Activated naive CD4-positive, alpha-beta T cell treated with anti-CD3 and anti-CD28 coated beads, Interleukin-2, amount 50 U/mL, for 24 hours (primary cell): ENCODE data around the gene IQCM.

ENCODE experiments used
- H3K27ac Mint-ChIP-seq: one replicate; pipeline ENCODE4 v1.8.0; 2021; ENCODE audit warnings: mild to moderate bottlenecking, mixed read lengths
- H3K27me3 Mint-ChIP-seq: one replicate; pipeline ENCODE4 v1.8.0; 2021; ENCODE audit warnings: mixed read lengths
- H3K36me3 Mint-ChIP-seq: one replicate; pipeline ENCODE4 v1.8.0; 2021; ENCODE audit warnings: mixed read lengths
- H3K4me1 Mint-ChIP-seq: one replicate; pipeline ENCODE4 v1.8.0; 2021; ENCODE audit warnings: mixed read lengths
- H3K4me3 Mint-ChIP-seq: one replicate; pipeline ENCODE4 v1.8.0; 2021; ENCODE audit warnings: mild to moderate bottlenecking, mixed read lengths
- H3K9me3 Mint-ChIP-seq: one replicate; pipeline ENCODE4 v1.8.0; 2021; ENCODE audit warnings: mixed read lengths

Gene IQCM

DNA sequence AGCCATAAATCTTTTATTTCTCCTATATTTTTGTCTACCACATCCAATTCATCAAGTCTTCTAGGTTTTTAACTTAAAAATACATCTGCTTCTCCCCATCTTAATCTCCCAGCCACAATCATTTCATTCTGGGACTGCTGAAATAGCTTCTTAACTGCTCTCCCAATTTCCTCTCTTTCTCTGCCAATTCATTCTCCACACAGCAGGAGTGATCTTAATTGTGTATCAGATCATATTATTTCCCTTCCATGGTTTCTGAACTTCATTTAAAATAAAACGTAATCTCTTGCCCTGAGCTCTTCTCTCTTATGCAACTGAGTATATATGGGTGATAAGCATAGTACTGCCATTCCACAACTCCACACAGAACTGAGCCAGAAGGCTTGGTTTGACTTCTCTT, 69.4 kb downstream of the IQCM start:
- Mint-ChIP-seq H3K4me1 (no peaks in the 10 kb centered on the region), H3K9me3 (no peaks in the 10 kb centered on the region), H3K4me3 (no peak overlapping the region), H3K27me3 (no peaks in the 10 kb centered on the region), H3K36me3 (no peaks in the 10 kb centered on the region), H3K27ac (no peak overlapping the region)

DNA sequence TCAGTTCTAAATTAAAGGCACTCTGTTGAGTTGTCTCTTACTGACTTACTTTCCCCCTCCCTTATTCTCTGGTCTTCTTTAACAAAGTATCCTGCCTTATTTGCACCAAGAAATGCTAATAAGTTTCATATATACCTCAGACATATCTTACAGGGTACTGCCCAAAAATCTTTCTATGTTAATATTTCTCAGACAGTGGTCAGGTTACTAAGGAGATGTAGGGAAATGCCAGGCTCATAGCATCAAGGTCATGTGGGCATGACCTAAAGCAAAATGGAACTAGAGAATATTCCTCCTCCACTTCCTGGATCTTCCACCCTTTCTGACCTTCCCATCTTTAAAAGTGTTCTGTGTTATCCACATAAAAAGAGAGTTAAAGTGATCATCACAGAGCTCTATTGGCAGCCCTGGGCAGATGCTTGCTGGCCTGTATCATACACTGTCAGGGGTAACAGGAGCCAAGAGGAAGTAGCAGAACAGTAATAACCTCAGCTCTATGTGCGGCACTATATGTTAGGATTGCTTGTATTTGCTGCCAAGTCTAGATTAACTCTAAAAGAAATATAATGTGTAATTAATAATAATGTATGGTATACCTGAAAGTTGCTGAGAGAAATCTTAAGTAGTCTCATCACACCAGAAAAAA, 74.3 kb downstream of the IQCM start:
- H3K27me3 Mint-ChIP-seq: no peaks in the 10 kb centered on the region
- H3K9me3 Mint-ChIP-seq: no peaks in the 10 kb centered on the region
- no peak overlapping the region for H3K27ac Mint-ChIP-seq
- H3K4me3 Mint-ChIP-seq: no peak overlapping the region
- no peaks in the 10 kb centered on the region for H3K36me3 Mint-ChIP-seq
- no peaks in the 10 kb centered on the region for H3K4me1 Mint-ChIP-seq

DNA sequence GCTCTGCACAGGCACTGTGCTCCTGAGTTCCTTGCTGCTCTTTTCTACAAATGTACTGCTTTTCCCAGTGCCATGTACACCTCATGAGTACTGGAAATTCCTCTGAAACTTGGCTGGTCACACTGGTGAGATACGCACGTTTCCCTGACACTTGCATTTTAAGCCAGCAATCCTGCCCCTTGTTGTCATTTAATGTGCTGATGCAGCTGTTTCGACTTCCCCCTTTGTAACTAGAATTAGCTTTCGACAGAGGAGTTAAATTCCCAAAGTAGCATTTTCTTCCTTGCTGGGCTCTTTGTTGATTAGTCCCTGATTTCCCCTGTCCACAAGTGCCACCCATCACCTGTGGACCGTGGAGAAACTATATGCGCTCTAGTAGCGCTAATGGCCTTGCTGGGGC, 77.5 kb downstream of the IQCM start:
- no peaks in the 10 kb centered on the region for H3K4me1 Mint-ChIP-seq
- no peaks in the 10 kb centered on the region for H3K36me3 Mint-ChIP-seq
- H3K27me3 Mint-ChIP-seq: no peaks in the 10 kb centered on the region
- no peak overlapping the region for H3K27ac Mint-ChIP-seq
- H3K4me3 Mint-ChIP-seq: no peak overlapping the region
- H3K9me3 Mint-ChIP-seq: no peaks in the 10 kb centered on the region

DNA sequence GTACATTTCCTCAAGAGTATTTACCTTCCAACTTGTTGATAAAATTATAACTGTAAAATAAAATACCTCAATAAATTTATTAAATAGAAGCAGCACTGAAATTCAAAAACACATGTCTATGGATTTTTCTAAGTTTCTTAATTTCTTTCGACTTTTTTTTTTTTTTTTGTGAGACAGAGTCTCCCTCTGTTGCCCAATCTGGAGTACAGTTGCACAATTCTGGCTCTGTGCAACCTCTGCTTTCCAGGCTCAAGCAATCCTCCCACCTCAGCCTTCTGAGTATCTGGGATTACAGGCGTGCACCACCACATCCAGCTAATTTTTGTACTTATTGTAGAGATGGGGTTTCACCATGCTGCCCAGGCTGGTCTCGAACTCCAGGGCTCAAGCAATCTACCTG, 79.8 kb downstream of the IQCM start:
- H3K4me1 Mint-ChIP-seq: no peaks in the 10 kb centered on the region
- no peaks in the 10 kb centered on the region for H3K36me3 Mint-ChIP-seq
- H3K27me3 Mint-ChIP-seq: peaks cover 2% of the 10 kb centered on the region
- no peak overlapping the region for H3K4me3 Mint-ChIP-seq
- H3K9me3 Mint-ChIP-seq: no peaks in the 10 kb centered on the region
- no peak overlapping the region for H3K27ac Mint-ChIP-seq

DNA sequence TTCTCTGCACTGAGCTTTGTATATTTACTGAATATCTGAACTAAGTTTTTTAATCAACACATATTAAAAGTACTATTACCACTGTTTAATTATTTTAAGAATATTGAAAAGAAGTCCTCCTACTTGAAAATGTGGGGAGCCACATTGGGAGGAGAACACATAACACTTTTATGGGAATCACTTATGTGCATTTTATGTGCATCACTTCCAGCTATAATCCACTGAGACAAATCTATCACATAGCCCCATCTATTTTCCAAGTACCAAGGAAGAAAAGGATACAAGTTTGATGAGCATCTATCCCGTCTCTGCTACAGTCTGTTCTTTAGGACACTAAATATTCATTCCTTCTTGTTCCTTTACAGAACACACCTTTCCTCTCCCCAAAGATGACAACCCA, 87.2 kb downstream of the IQCM start:
- H3K27me3 Mint-ChIP-seq: peaks cover 2% of the 10 kb centered on the region

DNA sequence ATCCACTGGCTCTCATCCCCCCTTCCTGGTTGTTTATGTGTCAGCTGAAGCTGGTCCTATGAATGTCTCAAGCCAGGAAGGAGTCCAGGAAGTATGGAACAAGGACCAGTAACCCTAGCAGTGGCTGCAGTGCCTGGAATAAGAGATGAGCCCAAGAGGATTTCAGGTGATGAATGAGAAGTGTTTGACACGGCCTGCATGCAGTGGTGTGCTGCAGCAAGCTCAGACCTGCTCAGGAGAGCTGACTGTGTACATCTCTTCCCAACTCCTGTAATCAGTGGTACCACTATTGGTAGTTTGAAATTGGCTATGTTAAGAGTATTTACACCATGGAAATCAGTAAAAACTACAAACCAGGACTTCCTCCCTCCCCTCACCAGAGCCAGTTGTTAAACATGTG, 88.0 kb downstream of the IQCM start:
- Mint-ChIP-seq H3K4me3 (no peak overlapping the region), H3K9me3 (no peaks in the 10 kb centered on the region), H3K27me3 (peaks cover 2% of the 10 kb centered on the region), H3K36me3 (no peaks in the 10 kb centered on the region), H3K27ac (no peak overlapping the region), H3K4me1 (no peaks in the 10 kb centered on the region)

More for the DNA sequence above, 87.2 kb downstream of the IQCM start:
- H3K27ac Mint-ChIP-seq: no peak overlapping the region
- H3K4me3 Mint-ChIP-seq: no peak overlapping the region
- no peaks in the 10 kb centered on the region for H3K4me1 Mint-ChIP-seq
- H3K9me3 Mint-ChIP-seq: no peaks in the 10 kb centered on the region
- no peaks in the 10 kb centered on the region for H3K36me3 Mint-ChIP-seq

DNA sequence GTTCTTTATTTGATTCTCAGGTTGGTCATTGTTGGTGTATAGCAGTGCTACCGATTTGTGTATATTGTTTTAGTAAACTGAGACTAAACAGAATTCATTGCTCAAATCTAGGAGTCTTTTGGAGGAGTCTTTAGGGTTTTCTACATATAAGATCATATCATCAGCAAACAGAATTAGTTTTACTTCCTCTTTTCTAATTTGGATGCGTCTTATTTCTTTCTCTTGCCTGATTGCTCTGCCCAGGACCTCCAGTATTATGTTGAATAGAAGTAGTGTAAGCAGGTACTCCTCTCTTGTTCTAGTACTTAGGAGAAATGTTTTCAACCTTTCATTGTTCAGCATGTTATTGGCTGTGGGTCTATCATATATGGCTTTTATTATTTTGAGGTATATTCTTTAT, 92.6 kb downstream of the IQCM start:
- Mint-ChIP-seq H3K27ac (no peak overlapping the region), H3K36me3 (no peaks in the 10 kb centered on the region), H3K27me3 (no peaks in the 10 kb centered on the region), H3K4me1 (no peaks in the 10 kb centered on the region), H3K4me3 (no peak overlapping the region), H3K9me3 (no peaks in the 10 kb centered on the region)

DNA sequence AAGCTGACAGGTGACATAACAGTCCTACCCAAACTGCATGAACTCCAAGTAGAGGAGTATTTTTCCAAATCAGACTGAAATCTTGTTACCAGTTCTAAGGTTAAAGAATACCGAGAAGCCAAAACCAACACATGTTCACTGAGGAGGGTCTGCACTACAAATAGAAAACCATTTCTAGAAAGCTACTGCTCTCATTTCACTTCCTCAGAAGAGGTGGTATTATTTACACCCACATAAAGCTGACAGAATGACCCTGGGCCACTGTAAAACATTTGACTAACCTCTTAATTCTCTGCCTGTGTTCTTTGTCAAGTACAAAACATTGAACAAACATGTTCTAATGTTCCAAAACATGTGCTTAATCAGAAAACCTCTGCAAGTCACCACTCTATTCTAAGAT, 95.8 kb downstream of the IQCM start:
- Mint-ChIP-seq H3K36me3 (no peaks in the 10 kb centered on the region), H3K9me3 (no peaks in the 10 kb centered on the region), H3K27me3 (no peaks in the 10 kb centered on the region), H3K4me1 (no peaks in the 10 kb centered on the region), H3K27ac (no peak overlapping the region), H3K4me3 (no peak overlapping the region)

DNA sequence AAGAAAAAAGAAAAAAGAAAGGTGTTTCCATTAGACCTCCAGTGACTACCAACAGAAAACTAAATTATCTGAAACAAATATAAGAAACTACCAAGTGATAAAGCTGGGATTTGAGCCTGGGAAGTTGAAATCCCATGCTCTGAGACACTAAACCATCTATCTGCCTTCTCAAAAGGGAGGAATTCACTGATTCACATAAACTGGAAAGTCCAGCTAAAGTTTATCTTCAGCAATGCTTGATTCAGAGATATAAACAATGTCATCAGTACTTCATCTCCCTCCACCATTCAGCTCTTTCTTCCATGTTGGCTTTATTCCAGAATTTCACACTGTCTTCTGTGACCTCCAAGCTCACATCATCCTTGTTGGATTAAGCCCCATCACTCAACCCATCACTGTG, 96.3 kb downstream of the IQCM start:
- no peaks in the 10 kb centered on the region for H3K36me3 Mint-ChIP-seq
- H3K4me3 Mint-ChIP-seq: no peak overlapping the region
- no peaks in the 10 kb centered on the region for H3K27me3 Mint-ChIP-seq
- no peak overlapping the region for H3K27ac Mint-ChIP-seq
- no peaks in the 10 kb centered on the region for H3K9me3 Mint-ChIP-seq
- H3K4me1 Mint-ChIP-seq: no peaks in the 10 kb centered on the region

DNA sequence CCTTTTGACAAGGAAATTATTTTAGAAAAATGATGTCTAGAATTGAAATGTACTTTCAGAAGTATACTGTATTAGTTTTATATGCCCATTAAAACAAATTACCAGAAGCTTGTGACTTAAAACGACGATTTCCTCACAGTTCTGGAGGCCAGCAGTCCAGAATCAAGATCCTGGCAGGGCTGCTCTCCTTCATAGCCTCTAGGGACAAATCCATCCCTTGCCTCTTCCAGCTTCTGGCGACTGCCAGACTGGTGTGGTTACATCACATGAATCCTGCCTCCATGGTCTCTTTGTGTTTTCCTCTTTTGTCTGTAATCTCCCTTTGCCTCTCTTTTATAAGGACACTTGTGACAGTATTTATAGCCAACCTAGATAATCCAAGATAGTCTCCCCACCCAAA, 97.1 kb downstream of the IQCM start:
- Mint-ChIP-seq H3K36me3 (no peaks in the 10 kb centered on the region), H3K4me3 (no peak overlapping the region), H3K4me1 (no peaks in the 10 kb centered on the region), H3K9me3 (no peaks in the 10 kb centered on the region), H3K27ac (no peak overlapping the region), H3K27me3 (no peaks in the 10 kb centered on the region)

DNA sequence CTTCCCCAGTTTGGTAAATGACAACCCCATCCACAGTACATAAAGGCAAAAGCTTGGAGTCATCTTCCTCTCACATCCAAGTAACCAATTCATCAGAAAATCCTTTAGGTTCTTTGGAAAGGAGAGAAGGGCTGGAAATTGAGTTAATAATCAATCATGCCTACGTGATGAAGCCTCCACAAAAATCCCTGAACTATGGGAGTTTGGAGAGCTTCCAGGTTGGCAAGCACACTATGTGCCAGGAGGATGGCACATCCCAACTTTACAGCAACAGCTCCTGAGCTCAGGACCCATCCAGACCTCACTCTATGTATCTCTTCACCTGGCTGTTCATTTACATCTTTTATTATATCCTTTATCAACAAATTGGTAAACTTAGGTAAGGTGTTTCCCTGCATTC, 98.9 kb downstream of the IQCM start:
- no peaks in the 10 kb centered on the region for H3K4me1 Mint-ChIP-seq
- H3K4me3 Mint-ChIP-seq: no peak overlapping the region
- no peaks in the 10 kb centered on the region for H3K36me3 Mint-ChIP-seq
- no peaks in the 10 kb centered on the region for H3K9me3 Mint-ChIP-seq
- H3K27ac Mint-ChIP-seq: no peak overlapping the region
- H3K27me3 Mint-ChIP-seq: no peaks in the 10 kb centered on the region

DNA sequence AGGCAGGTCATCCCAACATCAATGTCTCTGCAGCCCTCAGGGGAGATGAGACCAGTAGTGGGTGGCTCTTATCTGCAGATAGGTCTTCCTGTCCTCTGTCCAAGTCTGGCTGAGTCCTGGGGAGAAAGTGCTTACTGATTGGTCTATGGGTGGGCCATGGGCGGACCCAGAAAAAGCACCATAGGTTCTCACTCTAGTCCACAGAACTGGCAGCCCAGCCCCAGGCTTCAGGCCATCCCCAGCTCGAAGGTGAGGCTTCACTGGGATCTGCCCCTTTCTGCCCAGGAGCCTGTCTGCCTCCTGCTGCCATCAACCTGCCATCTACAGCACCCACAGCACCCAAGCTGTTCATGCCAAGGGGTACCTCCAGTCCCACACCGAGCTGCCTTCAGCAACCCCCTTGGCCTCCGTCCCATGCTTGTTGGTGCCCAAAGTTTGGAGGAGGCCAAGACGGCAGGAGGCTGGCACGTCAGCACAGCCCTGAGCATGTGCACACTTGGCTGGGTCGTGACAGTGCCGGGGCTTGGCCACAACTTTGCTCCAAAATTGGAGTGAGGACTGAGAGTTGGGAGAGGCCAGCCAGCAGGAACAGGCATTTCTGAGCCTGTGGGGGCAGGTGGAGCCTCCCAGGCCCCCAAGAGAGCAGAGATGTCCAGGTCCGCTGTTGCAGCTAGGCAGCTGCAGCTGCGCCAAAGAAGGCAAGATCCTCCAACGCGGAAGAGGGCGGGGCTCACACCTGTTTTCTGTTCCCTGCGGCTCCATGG, 99.6 kb downstream of the IQCM start:
- no peaks in the 10 kb centered on the region for H3K27me3 Mint-ChIP-seq
- H3K4me1 Mint-ChIP-seq: no peaks in the 10 kb centered on the region
- H3K9me3 Mint-ChIP-seq: no peaks in the 10 kb centered on the region
- no peak overlapping the region for H3K4me3 Mint-ChIP-seq
- H3K36me3 Mint-ChIP-seq: no peaks in the 10 kb centered on the region
- H3K27ac Mint-ChIP-seq: no peak overlapping the region

DNA sequence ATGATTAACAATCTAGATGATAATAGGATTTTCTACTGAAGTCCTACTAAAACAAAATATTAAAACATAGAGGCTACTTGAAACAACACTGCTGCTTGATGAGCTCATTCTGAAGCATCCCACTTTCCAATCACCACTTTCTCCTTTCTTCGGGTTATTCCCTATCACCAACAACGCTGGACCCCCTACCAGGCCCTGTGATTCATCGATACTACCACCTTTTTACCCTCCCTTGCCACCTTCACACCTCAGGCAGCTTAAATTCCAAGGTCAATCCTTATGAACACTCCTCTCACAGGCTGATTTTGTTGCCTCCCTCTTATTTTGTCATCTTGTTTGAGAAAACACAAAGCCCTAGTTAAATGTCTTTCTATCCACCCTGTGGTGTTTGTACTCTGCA, 102.6 kb downstream of the IQCM start:
- Mint-ChIP-seq H3K27me3 (no peaks in the 10 kb centered on the region), H3K27ac (no peak overlapping the region), H3K4me3 (no peak overlapping the region), H3K9me3 (no peaks in the 10 kb centered on the region), H3K36me3 (no peaks in the 10 kb centered on the region), H3K4me1 (no peaks in the 10 kb centered on the region)

DNA sequence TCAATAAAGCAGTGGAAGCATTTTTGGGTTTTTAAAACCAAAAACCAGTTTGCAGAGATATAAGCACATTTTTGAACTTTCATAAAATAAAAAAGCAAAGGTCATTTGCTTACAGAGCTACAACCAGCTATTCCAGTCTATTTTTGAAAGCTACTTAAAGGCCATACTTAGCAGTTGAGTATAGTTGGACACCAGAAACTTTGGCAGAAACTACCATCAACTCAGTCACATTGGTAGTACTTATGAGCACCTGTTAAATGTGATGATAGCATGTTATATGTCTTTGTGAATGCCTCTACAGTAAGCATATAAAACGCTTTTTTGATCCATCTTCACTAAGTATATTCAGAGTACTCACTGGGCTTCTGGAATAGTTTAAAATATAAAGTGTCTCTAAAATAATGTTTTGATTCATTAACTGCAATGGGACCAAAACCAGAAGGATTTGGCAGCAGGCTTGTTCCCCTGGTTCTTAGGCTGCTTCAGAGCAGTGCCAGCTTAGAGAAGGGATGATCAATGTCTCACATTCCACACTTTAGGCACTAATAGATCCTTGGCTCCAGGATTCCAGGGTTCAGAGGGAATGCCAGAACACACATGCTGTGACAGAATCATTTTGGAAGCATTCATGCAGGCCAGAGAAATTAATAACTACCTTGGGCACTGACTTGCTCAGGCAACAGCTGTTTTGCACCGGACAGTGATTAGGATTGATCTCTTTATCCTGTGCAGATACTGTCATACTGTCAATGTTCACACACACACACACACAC, 103.9 kb downstream of the IQCM start:
- Mint-ChIP-seq H3K4me1 (no peaks in the 10 kb centered on the region), H3K36me3 (no peaks in the 10 kb centered on the region), H3K27me3 (no peaks in the 10 kb centered on the region), H3K9me3 (no peaks in the 10 kb centered on the region), H3K4me3 (no peak overlapping the region), H3K27ac (no peak overlapping the region)

DNA sequence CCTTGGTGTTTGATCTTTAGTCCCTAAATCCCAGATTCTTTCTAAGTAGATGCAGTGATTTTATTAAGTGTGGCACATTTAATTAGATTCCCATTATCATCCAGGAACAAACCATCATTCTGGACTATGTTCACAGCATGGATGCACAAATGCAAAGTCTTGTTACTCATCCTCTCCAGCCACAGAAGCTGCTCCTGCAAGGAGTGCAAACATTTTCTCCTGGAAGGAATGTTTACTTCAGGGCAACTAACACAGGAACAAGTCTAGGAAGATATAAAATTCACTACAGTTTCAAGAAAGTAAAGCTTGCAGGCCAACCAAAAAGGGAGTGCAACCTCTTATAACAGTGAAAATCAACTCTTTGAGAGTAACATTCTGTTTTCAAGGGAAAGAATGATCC, 106.0 kb downstream of the IQCM start:
- no peak overlapping the region for H3K4me3 Mint-ChIP-seq
- H3K9me3 Mint-ChIP-seq: no peaks in the 10 kb centered on the region
- no peak overlapping the region for H3K27ac Mint-ChIP-seq
- no peaks in the 10 kb centered on the region for H3K4me1 Mint-ChIP-seq
- no peaks in the 10 kb centered on the region for H3K27me3 Mint-ChIP-seq
- no peaks in the 10 kb centered on the region for H3K36me3 Mint-ChIP-seq

DNA sequence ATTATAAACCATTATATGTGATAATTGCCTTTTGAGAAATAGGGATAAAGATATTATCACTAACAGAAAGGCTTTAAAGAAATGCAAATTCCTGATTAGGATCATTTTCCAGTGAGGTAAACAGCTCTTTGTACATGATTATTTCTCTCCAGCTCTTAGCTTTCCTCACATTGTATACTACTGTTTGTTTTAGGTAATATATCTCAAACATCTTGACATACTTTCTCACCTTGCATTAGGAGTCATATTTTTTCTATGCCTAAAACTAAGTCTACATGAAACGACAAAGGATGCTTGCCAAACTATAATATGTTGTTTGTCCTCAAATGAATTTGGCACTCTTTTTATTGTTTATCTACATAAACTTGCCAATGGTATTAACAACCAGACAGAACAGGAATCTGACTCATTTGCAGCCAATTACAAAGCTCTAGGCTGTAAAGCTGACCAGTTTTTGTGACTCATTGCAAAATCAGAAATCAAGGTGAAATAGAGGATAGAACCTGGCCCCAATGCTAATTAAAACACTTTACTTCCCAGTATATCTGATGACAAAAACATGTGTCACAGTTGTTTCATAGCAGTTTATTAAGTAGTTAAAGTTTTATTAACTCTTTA, 107.0 kb downstream of the IQCM start:
- Mint-ChIP-seq H3K4me3 (no peak overlapping the region), H3K4me1 (no peaks in the 10 kb centered on the region), H3K9me3 (no peaks in the 10 kb centered on the region), H3K27ac (no peak overlapping the region), H3K27me3 (no peaks in the 10 kb centered on the region), H3K36me3 (no peaks in the 10 kb centered on the region)
